BE2C (cell line): ENCODE data around the gene TUBA8.
"Not testable (repeated sequence)": the region's sequence is repeated elsewhere in the genome, so short reads cannot be mapped to it uniquely, and the experiment has no call there.

Experiments used
- DNase-seq: peaks from one replicate; pipeline ENCODE4 v3.0.0-alpha.2; 2020
- H3K27me3 ChIP-seq: fragments of 250-450 bp; sonication (Bioruptor Pico); 2 replicates; pipeline ENCODE4 v1.5.1; 2020; ENCODE audit warnings: mild to moderate bottlenecking
- H3K36me3 ChIP-seq: fragments of 250-450 bp; sonication (Bioruptor Pico); 2 replicates; pipeline ENCODE4 v1.5.1; 2020; ENCODE audit warnings: mild to moderate bottlenecking
- H3K4me1 ChIP-seq: fragments of 250-450 bp; sonication (Bioruptor Pico); 2 replicates; pipeline ENCODE4 v1.5.1; 2020
- H3K4me3 ChIP-seq: 2 replicates; pipeline ENCODE4 v1.5.1; 2011; ENCODE audit warnings: low read depth, low read length
- H3K9me3 ChIP-seq: fragments of 250-450 bp; sonication (Bioruptor Pico); 2 replicates; pipeline ENCODE4 v1.5.1; 2020
- CTCF ChIP-seq: IDR thresholded peaks from 2 replicates; pipeline ENCODE4 v1.5.1; 2012; ENCODE audit warnings: mild to moderate bottlenecking, low read depth, low read length

Gene TUBA8

GRCh38 chr22:18130699-18131429 lies 20.3 kb downstream of the TUBA8 start:
- no peak for TF ChIP-seq CTCF
- no peaks in the 10 kb centered on the region for H3K4me1 ChIP-seq
- H3K4me3 ChIP-seq = no peak overlapping the region
- H3K36me3 ChIP-seq = no peaks in the 10 kb centered on the region
- DNase-seq = no peak
- no peaks in the 10 kb centered on the region for H3K9me3 ChIP-seq
- H3K27me3 ChIP-seq = no peaks in the 10 kb centered on the region

DNA sequence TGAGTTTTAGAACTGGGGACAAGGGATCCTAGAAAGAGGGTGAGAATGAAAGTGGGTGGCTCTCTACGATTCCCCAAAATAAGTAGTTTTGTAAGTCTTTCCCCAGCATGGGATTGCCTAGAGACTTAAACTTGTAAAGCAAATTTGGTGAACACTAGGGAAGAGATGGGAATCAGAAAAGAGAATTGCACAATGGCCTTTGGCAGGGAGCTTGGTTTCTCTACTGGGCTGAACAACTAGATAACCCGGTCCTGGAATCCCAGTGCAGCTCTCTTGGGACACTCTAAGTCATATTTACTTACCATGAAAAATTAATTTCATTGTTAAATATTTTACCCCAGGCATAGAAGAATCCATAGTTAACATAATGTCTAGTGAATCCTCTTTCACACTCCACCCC lies 22.8 kb downstream of the TUBA8 start:
- no peaks in the 10 kb centered on the region for H3K9me3 ChIP-seq
- H3K4me1 ChIP-seq = no peaks in the 10 kb centered on the region
- no peak for DNase-seq
- no peak for TF ChIP-seq CTCF
- H3K27me3 ChIP-seq = no peaks in the 10 kb centered on the region
- no peaks in the 10 kb centered on the region for H3K36me3 ChIP-seq
- no peak overlapping the region for H3K4me3 ChIP-seq

DNA sequence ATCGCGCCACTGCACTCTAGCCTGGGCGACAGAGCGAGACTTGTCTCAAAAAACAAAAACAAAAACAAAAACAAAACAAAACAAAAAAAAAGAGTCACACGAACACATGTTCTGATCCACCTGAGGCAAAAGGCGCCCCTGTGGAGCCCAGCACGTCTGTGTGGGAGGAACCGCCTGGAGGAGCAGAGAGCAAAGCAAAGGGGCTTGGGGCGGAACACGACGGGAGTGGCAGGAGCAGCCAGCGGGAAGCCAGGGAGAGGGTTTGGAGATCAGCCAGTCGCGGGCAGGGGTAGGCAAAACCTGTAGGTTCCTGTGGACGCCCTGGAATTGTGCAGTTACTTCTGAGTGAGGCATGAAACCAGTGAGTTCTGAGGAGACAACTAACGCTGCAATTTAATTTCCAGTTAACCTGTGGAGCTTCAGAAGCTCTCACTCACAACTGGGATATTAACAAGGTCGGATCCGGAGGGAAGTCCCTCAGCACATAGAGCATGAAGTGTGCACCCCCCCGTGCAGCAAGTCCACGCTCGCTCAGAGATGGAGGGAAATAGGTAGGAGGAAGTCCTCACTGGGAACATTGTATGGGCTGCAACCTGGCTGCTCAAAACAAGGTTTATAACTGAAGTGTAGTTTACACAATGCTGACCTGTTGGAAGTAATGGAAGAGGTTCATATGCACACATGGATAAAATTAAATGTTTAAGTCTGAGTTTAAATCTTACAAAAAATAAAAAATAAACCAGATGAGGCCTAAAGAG lies 26.1 kb downstream of the TUBA8 start:
- no peaks in the 10 kb centered on the region for H3K36me3 ChIP-seq
- H3K9me3 ChIP-seq = no peaks in the 10 kb centered on the region
- DNase-seq = no peak
- TF ChIP-seq CTCF = no peak
- H3K27me3 ChIP-seq = no peaks in the 10 kb centered on the region
- H3K4me3 ChIP-seq = no peak overlapping the region
- H3K4me1 ChIP-seq = no peaks in the 10 kb centered on the region

DNA sequence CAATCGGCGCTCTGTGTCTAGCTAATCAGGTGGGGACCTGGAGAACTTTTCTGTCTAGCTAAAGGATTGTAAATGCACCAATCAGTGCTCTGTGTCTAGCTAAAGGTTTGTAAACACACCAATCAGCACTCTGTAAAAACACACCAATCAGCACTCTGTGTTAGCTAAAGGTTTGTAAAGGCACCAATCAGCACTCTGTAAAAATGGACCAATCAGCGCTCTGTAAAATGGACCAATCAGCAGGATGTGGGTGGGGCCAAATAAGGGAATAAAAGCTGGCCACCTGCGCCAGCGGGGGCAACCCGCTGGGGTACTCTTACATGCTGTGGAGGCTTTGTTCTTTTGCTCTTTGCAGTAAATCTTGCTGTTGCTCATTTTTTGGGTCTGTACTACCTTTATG lies 30.4 kb downstream of the TUBA8 start:
- not testable (repeated sequence) for DNase-seq, H3K4me3 ChIP-seq, H3K27me3 ChIP-seq, H3K9me3 ChIP-seq, H3K36me3 ChIP-seq, H3K4me1 ChIP-seq

GRCh38 chr22:18144105-18144504 lies 33.5 kb downstream of the TUBA8 start:
- H3K4me3 ChIP-seq = no peak overlapping the region
- no peaks in the 10 kb centered on the region for H3K9me3 ChIP-seq
- H3K27me3 ChIP-seq = peaks cover 6% of the 10 kb centered on the region
- no peak for TF ChIP-seq CTCF
- no peaks in the 10 kb centered on the region for H3K4me1 ChIP-seq
- H3K36me3 ChIP-seq = no peaks in the 10 kb centered on the region
- no peak for DNase-seq

- Histone ChIP-seq H3K9me3 (no peaks in the 10 kb centered on the region), H3K27me3 (peaks cover 16% of the 10 kb centered on the region)
These were observed 35.2 kb downstream of the TUBA8 start for GRCh38 chr22:18145676-18146388.

More at GRCh38 chr22:18145676-18146388, 35.2 kb downstream of the TUBA8 start:
- H3K36me3 ChIP-seq = no peaks in the 10 kb centered on the region
- H3K4me1 ChIP-seq = no peaks in the 10 kb centered on the region
- H3K4me3 ChIP-seq = no peak overlapping the region
- no peak for DNase-seq
- no peak for TF ChIP-seq CTCF
